HUES6 (cell line): ENCODE results near the gene SNRNP25.
"Not testable (repeated sequence)": the region's sequence is repeated elsewhere in the genome, so short reads cannot be mapped to it uniquely, and the experiment has no call there.

ENCODE experiments used
- H3K27ac ChIP-seq: 2 replicates; pipeline ENCODE4 v1.7.0; 2013; ENCODE audit warnings: low read depth, mild to moderate bottlenecking, low read length, inconsistent platforms
- H3K27me3 ChIP-seq: 2 replicates; pipeline ENCODE4 v1.6.1; 2013; ENCODE audit warnings: low read length; ENCODE audit not compliant: control insufficient read depth, insufficient read depth
- H3K36me3 ChIP-seq: 2 replicates; pipeline ENCODE4 v1.6.1; 2013; ENCODE audit warnings: low read length; ENCODE audit not compliant: control insufficient read depth, insufficient read depth
- H3K4me1 ChIP-seq: 2 replicates; pipeline ENCODE4 v1.6.1; 2013; ENCODE audit warnings: low read length; ENCODE audit not compliant: control insufficient read depth, insufficient read depth
- H3K4me3 ChIP-seq: 2 replicates; pipeline ENCODE4 v1.5.1; 2013; ENCODE audit warnings: low read depth, low read length
- H3K9ac ChIP-seq: one replicate; pipeline ENCODE4 v1.6.1; 2013; ENCODE audit warnings: mild to moderate bottlenecking, low read length
- H3K9me3 ChIP-seq: 2 replicates; pipeline ENCODE4 v1.6.1; 2013; ENCODE audit warnings: low read depth, low read length; ENCODE audit not compliant: control insufficient read depth, insufficient read depth

Gene SNRNP25

DNA sequence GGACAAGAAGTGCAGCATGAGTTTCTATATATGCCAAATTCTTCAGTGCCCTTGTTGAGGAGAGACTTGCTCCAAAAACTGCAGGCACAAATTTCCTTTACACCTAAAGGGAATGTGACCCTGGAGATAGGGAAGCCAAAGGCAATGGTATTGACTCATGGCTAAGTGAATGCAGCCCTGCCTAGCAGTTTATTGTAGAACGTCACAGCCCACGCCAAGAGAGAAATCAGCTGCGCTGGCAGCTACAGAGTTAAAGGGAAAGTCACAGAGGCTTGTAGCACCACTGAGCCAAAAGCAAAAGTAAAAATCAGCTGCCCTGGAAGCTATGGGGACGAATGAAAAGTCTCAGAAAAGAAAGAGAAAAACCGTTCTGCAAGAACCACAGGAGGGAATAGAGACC lies 10.3 kb upstream of the SNRNP25 start:
- peaks cover 77% of the 10 kb centered on the region for H3K36me3 ChIP-seq
- H3K9me3 ChIP-seq = peaks cover 10% of the 10 kb centered on the region; the same call in 1 of the 2 replicates
- no peaks in the 10 kb centered on the region for H3K4me1 ChIP-seq
- H3K27me3 ChIP-seq = no peaks in the 10 kb centered on the region
- no peak overlapping the region for H3K4me3 ChIP-seq
- no peak overlapping the region for H3K27ac ChIP-seq
- no peak overlapping the region for H3K9ac ChIP-seq

DNA sequence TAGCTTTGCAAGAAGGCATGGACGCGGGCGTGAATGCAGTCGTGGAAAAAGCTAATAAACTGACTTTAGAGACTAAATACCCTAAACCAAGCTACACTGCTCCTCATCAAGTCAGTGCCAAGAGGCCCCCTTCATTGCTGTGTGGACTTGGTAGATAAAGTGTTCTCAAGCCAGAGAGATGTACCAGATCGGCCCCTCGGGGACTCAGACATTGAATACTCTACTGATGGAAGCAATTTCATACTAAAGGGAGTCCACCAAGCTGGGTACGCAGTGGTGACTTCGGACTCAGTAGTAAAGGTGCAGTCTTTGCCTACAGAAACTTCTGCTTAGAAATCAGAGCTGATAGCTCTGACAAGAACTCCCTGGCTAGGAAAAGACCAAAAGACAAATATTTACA lies 9.0 kb upstream of the SNRNP25 start:
- peaks cover 78% of the 10 kb centered on the region for H3K36me3 ChIP-seq
- H3K27ac ChIP-seq = no peak overlapping the region
- peaks cover 10% of the 10 kb centered on the region; the same call in 1 of the 2 replicates for H3K9me3 ChIP-seq
- H3K9ac ChIP-seq = no peak overlapping the region
- no peaks in the 10 kb centered on the region for H3K4me1 ChIP-seq
- H3K27me3 ChIP-seq = no peaks in the 10 kb centered on the region
- H3K4me3 ChIP-seq = no peak overlapping the region

DNA sequence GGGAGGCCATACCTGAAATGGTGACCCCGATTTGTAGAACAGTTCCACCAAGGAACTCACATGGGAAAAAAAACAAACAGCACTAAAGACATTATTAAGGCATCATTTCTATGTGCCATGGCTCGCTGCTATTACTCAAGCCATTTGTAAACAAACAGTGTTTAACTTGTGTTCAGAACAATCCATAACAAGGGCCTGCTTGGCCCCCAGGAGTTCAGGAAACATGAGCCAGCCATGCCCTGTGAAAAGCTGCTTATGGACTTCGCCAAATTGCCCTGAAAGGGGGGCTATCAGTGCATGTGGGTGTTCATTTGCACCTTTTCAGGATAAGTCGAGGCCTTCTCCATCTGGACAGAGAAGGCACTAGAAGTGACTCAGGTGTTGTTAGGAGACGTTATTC lies 8.2 kb upstream of the SNRNP25 start:
- Histone ChIP-seq H3K27ac (no peak overlapping the region), H3K4me1 (no peaks in the 10 kb centered on the region), H3K9me3 (peaks cover 10% of the 10 kb centered on the region; the same call in 1 of the 2 replicates), H3K36me3 (peaks cover 79% of the 10 kb centered on the region), H3K4me3 (no peak overlapping the region), H3K27me3 (no peaks in the 10 kb centered on the region), H3K9ac (no peak overlapping the region)

DNA sequence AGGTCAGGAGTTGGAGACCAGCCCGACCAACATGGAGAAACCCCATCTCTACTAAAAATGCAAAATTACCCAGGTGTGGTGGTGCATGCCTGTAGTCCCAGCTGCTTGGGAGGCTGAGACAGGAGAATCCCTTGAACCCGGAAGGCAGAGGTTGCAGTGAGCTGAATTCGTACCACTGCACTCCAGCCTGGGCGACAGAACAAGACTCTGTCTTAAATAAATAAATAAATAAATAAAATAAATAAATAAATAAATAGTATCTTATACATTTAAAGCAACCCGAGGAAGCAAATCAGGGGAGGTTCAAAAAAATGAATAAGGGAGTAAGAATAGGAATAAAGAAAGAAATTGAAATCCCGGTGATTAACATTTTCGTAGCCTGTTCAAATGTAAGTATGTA lies 7.1 kb upstream of the SNRNP25 start:
- not testable (repeated sequence) for H3K4me3 ChIP-seq, H3K27me3 ChIP-seq, H3K4me1 ChIP-seq, H3K27ac ChIP-seq, H3K9me3 ChIP-seq, H3K9ac ChIP-seq
- peaks cover 83% of the 10 kb centered on the region for H3K36me3 ChIP-seq

- peaks cover 6% of the 10 kb centered on the region; the same call in 1 of the 2 replicates for H3K9me3 ChIP-seq
- no peaks in the 10 kb centered on the region for H3K4me1 ChIP-seq
- no peak overlapping the region for H3K4me3 ChIP-seq
- peaks cover 78% of the 10 kb centered on the region for H3K36me3 ChIP-seq
- no peak overlapping the region for H3K27ac ChIP-seq
- no peaks in the 10 kb centered on the region for H3K27me3 ChIP-seq
- no peak overlapping the region for H3K9ac ChIP-seq
Measured at GRCh38 chr16:47234-47633, 6.4 kb upstream of the SNRNP25 start.

DNA sequence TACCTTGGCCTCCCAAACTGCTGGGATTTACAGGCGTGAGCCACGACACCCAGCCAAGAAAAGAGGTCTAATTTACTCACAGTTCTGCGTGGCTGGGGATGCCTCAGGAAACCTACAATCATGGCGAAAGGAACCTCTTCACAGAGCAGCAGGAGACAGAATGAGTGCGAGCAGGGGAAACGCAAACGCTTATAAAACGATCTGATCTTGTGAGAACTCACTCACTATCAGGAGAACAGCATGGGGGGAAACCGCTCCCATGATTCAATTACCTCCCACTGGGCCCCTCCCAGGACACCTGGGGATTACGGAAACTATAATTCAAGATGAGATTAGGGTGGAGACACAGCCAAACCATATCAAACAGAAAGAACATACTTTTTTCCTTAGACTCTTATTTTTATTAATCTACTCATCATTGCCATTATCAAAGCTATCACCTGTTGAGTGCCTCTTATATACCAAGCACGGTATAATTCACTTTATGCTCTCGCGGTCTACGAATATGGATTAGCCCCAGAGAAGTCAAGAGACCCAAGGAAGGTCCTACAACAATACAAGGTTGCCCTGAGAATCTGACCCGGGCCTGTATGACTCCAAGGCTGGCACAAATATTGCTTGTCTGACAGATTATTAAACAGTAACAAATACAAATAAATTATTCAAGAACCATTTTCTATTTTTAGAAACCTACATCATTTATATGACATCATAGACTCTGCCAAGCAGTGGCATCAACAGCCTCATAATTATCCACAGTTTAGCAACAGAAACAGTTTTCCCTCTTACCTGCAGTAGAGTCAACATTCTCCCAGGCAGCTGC lies 2.6 kb upstream of the SNRNP25 start:
- no peaks in the 10 kb centered on the region for H3K9me3 ChIP-seq
- no peak overlapping the region for H3K27ac ChIP-seq
- no peaks in the 10 kb centered on the region for H3K4me1 ChIP-seq
- H3K9ac ChIP-seq = no peak overlapping the region
- peaks cover 54% of the 10 kb centered on the region for H3K36me3 ChIP-seq
- no peaks in the 10 kb centered on the region for H3K27me3 ChIP-seq
- H3K4me3 ChIP-seq = no peak overlapping the region

- no peaks in the 10 kb centered on the region for H3K4me1 ChIP-seq
- peak overlapping the region; percentile 82 for H3K9ac ChIP-seq
- H3K36me3 ChIP-seq = peaks cover 67% of the 10 kb centered on the region
- no peaks in the 10 kb centered on the region for H3K27me3 ChIP-seq
- peak overlapping the region; percentile 75; the same call in 1 of the 2 replicates for H3K27ac ChIP-seq
- no peaks in the 10 kb centered on the region for H3K9me3 ChIP-seq
- H3K4me3 ChIP-seq = peak overlapping the region; percentile 79
Measured at GRCh38 chr16:54237-54581, 581 bp downstream of the SNRNP25 start.

GRCh38 chr16:55571-56136 lies 2.0 kb downstream of the SNRNP25 start:
- no peaks in the 10 kb centered on the region for H3K27me3 ChIP-seq
- H3K4me3 ChIP-seq = no peak overlapping the region
- H3K36me3 ChIP-seq = peaks cover 68% of the 10 kb centered on the region
- H3K9ac ChIP-seq = no peak overlapping the region
- no peak overlapping the region for H3K27ac ChIP-seq
- no peaks in the 10 kb centered on the region for H3K4me1 ChIP-seq
- H3K9me3 ChIP-seq = no peaks in the 10 kb centered on the region

DNA sequence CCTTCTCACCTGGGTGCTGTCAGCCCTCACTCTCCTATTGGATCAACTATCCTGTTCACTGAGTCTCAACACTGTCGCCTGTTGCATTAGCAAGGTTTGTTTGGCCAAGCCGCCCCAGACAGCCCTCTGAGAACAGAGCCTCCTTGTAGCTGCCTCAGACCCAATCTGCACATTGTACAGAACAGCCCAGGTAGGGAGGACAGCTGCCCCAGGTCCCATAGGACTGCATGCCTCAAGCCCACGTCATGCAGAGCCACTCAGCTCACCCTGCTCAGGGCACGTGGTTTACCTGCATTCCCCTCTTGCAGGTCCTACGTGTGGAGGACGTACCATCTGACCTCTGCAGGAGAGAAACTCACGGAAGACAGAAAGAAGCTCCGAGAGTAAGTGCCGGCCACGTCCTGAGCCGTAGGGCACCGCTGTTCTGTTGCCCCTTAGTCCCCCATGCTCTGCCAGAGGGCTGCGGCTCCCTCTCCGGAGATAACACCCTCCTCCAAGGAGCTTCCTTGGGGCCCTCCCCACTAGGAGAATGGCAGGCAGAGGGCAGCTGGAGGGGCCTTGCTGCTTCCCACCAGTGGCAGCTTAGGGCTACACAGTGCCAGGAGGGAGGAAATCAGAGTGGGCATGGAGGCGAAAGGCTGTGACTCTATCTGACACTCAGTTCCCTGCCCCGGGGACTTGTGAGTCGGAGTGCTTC lies 2.8 kb downstream of the SNRNP25 start:
- H3K4me1 ChIP-seq = no peaks in the 10 kb centered on the region
- H3K9me3 ChIP-seq = no peaks in the 10 kb centered on the region
- H3K36me3 ChIP-seq = peaks cover 67% of the 10 kb centered on the region
- no peak overlapping the region for H3K9ac ChIP-seq
- no peak overlapping the region for H3K4me3 ChIP-seq
- no peak overlapping the region for H3K27ac ChIP-seq
- H3K27me3 ChIP-seq = no peaks in the 10 kb centered on the region

DNA sequence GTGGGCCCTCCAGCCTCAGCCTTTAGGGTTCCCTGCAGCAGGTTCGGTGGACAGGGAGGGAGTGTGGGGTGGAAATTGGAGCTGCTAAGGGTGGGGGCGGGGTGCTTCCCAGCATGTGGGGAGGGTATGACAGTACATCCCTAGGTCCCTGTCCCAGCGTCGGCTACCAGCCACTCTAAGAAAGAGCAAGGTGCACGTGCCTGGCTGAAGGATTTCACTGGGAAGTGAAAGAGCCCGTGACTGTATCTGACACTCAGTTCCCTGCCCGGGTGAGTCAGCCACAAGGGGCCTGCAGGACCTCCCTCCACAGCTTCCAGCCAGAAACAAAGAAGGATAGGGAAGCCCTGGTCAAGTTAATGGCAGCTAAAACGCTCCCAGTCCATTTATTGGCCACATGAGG lies 4.1 kb downstream of the SNRNP25 start:
- Histone ChIP-seq H3K27ac (no peak overlapping the region), H3K9me3 (no peaks in the 10 kb centered on the region), H3K36me3 (peaks cover 77% of the 10 kb centered on the region), H3K4me1 (no peaks in the 10 kb centered on the region), H3K27me3 (no peaks in the 10 kb centered on the region), H3K4me3 (no peak overlapping the region), H3K9ac (no peak overlapping the region)
